Dermis microvascular lymphatic vessel endothelial cell (primary cell): ENCODE data around the gene SELENOO. TPM values are rescaled to one million over a fixed set of nuclear protein-coding genes. Genes with fewer than 3 reads are reported as not detected.
"Not testable (repeated sequence)": the region's sequence is repeated elsewhere in the genome, so short reads cannot be mapped to it uniquely, and the experiment has no call there.

Source experiments
- DNase-seq, 2 donors: peaks; one replicate each; pipeline versions ENCODE4 v3.0.0 to v3.0.0-alpha.2; 2010; ENCODE audit warnings: low read depth in 2 of 2
- total RNA-seq: library from RNA; depleted of rRNA; stranded (reverse); fragments of >200 nt; gene quantifications from 2 replicates; pipeline ENCODE4 v1.2.1, GENCODE V29; 2014

The SELENOO gene, protein sequence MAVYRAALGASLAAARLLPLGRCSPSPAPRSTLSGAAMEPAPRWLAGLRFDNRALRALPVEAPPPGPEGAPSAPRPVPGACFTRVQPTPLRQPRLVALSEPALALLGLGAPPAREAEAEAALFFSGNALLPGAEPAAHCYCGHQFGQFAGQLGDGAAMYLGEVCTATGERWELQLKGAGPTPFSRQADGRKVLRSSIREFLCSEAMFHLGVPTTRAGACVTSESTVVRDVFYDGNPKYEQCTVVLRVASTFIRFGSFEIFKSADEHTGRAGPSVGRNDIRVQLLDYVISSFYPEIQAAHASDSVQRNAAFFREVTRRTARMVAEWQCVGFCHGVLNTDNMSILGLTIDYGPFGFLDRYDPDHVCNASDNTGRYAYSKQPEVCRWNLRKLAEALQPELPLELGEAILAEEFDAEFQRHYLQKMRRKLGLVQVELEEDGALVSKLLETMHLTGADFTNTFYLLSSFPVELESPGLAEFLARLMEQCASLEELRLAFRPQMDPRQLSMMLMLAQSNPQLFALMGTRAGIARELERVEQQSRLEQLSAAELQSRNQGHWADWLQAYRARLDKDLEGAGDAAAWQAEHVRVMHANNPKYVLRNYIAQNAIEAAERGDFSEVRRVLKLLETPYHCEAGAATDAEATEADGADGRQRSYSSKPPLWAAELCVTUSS
- 15.8 and 22.6 TPM in 2 replicates for total RNA-seq

DNA sequence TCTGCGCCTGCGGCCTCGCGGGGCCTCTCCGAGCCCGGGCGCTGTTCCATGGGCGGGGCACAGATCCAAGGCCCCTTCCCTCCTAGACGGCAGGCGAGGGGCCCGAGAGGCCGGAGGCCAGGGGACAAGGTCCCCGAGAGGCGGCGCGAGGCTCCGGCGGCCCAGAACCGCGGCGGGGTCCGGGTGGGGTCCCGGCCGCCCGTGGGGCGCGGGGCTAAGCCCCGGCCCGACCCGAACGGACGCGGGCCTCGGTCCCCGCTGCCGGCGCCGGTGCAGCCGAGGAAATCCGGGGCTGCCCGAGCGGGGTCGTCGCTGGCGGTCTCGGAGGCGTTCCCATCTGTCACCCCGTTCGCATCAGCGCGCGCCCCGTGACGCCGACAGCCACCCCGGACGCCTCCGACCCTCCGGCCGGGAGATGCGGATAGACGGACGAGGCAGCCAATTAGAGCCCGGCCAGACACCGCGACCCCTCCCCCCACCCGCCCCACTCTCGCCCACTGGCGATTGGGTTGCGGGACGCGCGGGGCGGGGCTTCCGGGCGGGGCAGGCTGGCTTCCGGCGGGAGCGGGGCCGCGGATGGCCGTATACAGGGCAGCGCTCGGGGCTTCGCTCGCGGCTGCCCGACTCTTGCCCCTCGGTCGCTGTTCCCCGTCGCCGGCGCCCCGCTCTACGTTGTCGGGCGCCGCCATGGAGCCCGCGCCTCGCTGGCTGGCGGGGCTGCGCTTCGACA is at the start of gene SELENOO:
Gene SELENOO (plus strand): TSS at position 551 of the 730 bp plus-strand sequence. CDS start 26 bp downstream, at position 577.
- peak; percentile 47 to 85 for DNase-seq

DNA sequence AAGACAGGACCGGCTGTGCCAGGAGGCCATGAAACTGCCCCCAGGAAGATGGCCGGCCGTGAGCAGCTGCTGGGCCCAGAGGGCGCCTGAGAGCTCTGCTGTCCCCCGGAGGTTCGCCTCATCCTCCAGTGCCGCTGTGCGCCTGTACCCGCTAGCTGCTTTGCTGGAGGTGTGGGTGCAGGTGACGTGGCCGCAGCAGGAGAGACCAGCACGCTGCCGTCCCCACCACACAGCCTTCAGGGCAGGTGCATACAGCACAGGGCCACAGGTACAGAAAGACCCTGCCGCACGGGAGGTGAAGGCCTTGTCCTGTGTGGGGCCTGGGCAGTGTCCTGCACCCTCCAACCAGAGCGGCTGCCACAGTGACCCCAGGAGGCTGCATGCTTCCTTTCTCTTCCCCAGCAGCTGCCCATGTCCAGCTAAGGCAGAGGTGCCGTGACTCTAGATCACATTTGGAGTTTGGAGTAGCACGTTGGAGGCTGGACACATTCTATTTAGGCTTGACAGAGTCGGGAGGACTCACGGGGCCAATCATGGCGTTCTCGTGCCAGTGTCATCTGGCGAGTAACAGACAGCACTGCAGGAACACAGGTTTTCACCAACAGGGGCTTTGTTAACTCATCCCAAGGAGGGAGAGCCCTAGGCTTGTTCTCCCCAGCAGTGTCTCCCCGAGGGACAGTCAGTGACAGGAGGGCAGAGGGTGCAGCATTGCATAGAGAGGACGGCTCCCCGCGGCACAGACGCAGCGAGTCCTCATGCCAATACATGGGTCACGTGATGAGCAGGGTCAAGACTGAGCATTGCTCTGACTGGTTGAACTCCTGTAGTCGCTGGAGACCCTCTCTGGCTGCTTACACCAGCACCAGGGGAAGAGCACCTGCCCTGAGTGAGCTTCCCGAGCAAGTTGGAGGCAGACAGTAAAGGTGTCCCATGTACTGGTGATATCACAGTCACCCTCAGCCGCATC is 49.0 kb upstream of the SELENOO start:
- DNase-seq = no peak

DNA sequence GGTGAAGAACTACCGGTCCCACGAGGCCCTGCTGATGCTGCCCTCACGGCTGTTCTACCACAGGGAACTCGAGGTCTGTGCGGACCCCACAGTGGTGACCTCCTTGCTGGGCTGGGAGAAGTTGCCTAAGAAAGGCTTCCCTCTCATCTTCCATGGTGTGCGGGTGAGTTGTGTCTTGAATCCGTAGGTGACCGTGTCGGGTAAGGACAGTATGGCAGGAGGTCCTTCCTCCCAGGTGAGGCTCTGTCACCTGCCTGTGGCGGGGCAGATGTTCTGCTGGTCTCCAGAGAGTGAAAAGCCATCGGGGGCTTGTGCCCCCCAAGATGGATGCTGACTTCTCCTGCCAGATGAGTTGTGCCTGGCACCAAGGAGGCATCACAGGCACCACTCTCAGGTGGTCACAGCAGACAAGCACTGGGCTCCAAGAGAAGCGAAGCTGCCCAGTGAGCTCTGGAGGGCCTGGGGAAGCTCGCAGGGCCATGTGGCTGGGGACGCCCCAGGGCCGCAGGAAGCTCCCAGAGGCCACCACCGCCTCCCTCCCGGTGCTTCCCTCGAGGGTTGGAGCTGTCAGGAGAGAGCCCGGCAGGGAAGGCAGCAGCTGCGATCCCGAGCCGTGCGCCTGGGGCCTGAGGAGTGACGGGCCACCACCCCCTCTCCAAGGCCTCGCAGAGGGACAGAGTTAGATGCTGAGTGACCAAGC is 47.6 kb upstream of the SELENOO start:
- DNase-seq = no peak

DNA sequence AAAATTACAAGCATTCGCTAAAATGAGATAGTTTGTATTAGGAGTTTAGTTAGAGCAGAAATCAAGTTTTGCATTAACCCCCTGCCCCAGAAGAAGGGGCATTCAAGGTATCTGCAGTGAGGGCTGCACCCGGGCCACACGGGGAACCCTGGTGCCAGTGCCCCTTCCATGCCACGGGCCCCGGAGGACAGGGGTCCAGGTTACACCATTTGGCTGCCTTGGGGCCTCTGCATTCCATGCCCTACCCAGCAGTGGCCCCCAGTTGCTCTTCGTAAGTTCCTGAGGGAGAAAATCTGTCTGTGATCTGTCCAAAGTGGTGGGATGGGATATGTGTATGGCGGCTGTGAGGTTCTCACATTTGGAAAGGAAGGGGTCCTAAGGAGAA is 47.1 kb upstream of the SELENOO start:
- no peak for DNase-seq

DNA sequence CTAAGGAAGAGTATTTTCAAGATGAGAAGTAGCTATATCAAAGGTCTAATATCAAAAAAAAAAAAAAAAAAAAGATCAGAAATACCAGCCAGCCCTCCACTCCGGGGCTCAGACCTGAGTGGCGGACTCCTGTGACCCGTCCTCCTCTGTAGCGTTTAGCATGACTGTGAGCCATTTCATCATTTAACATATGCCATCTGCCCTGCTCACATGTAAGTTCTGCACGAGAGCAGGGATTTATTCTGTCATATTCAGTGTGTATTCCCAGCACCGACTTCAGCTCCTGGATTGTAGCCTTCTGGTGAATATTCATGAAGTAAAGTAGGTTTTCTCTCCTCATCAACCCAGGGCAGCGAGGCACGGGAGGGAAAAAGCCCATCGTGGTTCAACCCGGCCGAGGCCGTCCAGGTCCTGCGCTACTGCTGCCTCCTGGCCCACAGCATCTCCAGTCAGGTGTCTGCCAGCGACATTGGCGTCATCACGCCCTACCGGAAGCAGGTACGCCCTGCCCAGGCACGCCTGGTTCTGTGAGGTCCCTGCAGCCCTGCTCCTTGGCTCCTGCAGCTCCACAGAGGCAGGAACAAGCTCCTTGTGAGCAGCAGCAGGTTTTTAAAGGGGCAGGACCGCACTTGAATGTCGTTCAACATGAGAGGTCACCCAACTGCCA is 43.0 kb upstream of the SELENOO start:
- no peak for DNase-seq

DNA sequence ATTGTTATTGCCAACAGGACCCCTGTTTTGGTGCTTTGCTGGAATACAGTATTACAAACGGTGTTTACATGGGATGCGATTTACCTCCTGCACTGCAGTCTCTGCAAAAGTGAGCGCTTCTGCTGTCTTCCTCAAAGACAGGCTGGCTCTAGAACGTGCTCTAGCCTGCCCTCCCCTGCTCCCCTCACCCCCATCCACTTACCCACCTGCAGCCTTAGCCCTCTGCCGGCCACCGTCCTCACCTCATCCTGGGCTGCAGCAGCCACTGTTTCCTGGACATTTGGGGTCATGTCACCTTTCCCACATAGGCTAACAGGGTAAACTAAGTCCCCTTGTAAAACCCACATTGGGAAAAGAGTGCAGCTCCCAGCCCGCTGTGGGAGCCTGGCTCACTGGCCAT is 39.9 kb upstream of the SELENOO start:
- no peak for DNase-seq

DNA sequence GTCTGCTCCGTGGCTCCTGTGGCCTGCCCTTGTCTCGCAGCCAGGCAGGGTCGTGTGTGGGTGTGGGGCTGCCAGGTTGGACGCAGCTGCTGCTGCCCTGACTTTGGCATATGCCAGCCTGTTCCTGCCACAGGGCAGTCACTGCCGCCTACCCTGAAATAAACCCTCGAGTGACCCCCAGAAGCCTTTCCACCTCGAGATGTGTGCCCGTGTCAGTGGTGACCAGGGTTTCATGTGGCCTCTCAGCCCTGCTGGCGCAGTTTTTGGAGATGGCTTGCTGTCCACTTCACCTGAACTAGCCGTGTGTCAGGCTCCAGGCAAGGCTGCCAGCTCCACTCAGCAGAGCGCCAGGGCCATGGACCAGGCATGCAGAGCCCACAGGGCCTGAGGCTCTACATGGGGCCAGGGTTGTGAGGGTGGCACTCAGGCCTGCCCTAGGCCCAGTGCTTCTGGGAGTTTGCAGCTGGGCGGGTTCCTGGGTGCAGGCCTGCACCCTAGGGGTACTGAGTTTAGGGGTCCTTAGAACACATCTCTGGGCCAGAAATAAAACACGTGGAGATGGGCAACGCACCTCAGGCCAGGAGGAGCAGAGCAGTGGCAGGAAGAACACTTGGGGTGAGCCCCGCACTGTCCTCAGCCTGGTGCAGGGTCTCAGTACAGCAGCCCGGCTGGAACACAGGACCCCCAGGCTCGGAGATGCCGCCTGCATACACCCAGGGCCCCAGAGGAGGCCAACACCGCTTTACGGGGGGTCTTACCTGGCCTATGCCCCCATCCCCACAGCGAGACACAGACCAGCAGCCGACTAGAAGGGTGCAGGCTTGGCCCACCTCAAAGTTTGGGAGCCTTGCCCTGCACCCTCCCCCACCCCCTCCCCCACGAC is 39.1 kb upstream of the SELENOO start:
- no peak for DNase-seq

DNA sequence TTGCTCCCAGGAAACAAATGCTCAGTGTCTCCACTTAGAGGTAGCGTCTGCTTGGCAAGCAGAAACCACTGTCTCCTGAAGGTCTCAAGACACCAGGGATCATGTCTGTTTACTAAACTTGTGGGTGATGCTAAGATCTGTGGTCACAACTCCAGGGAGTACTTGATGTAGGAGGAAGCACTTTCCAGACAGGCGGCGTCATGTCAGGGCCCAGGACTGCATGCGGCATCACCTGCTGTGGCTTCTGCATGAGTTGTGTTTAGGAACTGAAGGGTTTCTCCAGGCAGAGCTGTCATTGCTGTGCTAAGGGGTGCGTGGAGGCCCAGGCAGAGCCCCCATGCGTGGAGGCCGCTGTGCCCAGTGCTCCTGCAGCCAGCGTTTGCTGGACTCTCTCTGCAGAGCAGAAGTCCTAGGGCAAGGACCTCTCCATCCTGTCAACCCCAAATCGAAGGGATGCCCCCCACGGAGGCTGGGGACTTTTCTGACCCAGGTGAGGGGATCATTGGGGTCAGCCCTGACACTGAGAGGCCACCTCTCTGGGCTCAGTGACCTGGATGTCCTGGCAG is 38.3 kb upstream of the SELENOO start:
- no peak for DNase-seq

DNA sequence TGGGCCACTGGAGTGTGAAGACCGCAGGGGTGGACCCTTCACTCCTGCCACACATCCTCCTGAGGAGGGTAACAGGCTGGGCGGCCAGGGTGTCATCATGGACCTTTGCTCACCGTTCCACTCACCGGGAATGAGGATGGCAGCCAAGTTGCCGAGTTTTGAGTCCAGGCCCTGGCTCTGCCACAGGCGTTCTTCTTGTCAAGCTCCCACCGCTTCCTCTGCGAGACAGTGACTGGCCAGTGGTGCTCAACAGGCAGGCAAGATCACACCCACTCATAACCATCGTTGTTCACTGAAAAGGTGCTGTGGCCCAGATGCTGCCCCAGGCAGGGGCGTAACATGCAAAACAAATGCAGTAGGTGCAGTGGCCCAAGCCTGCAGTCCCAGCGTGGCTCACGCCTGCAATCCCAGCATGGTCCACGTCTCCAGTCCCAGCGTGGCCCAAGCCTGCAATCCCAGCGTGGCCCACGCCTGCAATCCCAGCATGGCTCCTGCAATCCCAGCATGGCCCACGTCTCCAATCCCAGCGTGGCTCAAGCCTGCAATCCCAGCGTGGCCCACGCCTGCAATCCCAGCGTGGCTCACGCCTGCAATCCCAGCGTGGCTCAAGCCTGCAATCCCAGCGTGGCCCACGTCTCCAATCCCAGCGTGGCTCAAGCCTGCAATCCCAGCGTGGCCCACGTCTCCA is 35.2 kb upstream of the SELENOO start:
- no peak for DNase-seq

DNA sequence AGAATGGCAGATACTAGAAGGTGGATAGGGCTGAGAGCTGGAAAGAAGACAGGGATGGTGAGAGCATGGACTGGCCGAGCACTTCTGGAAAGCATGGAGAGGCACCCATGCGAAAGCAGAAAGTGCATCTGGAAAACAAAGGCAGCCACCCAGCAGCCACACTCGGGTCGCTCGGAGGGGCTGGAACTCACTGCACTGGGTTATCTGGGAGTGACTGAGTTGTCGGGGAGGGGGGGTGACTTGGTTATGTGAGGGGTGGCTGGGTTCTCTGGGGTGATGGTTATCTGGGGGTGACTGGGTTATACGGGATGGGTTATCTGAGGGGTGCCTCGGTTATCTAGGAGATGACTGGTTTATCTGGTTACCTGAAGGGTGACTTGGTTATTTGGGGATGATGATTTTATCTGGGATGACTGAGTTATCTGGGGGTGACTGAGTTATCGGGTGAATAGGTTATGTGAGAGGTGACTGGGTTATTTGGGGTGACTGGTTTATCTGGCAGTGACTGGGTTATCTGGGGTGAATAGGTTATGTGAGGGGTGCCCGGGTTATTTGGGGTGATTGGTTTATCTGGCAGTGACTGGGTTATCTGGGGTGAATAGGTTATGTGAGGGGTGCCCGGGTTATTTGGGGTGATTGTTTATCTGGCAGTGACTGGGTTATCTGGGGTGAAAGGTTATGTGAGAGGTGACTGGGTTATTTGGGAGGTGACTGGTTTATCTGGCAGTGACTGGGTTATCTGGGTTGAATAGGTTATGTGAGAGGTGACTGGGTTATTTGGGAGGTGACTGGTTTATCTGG is 32.9 kb upstream of the SELENOO start:
- no peak for DNase-seq

DNA sequence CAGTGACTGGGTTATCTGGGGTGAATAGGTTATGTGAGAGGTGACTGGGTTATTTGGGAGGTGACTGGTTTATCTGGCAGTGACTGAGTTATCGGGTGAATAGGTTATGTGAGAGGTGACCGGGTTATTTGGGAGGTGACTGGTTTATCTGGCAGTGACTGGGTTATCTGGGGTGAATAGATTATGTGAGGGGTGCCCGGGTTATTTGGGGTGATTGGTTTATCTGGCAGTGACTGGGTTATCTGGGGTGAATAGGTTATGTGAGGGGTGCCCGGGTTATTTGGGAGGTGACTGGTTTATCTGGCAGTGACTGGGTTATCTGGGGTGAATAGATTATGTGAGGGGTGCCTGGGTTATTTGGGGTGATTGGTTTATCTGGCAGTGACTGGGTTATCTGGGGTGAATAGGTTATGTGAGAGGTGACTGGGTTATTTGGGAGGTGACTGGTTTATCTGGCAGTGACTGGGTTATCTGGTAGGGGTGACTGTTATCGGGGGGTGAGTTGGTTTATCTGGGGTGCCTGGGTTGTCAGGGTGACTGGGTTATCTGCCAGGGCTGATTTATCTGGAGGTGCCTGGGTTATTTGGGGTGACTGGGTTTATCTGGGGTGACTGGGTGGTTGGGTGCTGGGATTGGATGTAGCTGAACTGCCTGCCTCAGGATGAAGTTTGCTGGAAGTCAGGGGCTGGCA is 32.2 kb upstream of the SELENOO start:
- not testable (repeated sequence) for DNase-seq

DNA sequence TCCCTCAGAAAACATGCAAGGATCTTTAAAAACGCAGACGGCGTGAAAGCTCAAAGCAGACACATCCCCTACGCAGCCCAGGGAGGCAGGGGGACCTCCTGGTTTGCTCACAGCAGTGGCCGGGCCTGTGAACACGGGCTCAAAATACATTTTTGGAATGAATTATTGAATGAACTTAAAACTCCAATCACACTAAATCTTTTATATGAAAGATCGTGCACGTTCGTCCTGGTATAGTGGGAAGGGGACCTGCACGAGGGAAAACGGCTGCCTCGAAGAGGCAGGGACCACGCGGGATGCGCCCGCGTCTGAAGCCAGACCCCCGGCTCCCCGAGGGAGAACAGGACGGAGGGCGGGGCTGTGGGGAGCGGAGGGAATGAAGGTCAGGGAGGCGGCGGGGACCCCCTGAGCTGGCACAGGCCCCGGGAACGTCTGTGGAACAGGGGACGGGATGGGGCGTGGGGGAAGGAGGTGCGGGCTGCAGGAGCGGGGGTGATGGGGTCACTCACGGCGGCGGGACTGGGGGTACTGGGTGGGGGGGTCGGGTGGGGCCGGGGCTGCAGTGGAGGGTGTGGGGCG is 31.5 kb upstream of the SELENOO start:
- no peak for DNase-seq

DNA sequence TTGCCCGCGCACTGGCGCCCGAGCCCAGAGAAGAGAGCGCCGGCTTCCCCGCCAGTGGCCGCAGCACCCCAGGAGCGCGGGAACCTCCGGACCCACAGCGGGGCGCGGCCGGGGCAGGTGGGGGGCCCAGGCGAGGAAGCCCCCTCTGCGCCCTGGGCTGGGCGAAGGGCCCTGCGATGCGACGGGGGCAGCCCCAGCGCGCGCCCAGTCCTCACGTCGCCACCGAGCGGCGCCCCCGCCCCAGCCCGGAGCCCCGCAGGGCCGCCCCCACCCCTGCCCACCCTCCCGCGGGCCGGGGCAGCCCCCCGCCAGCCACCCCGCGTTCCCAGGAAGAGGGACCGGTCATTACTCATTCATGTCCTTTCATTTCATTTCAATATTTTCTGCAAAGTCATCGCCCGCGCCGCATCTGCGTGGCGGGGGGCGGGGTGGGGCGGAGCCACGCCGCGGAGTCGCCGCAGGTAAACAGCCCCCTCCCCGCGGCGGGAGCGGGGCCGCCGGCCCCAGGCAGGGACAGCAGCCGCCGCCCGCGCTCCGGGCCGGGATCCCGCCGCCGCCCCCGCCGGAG is 31.0 kb upstream of the SELENOO start:
- DNase-seq = peak in 1 of 2 donors; percentile 42

DNA sequence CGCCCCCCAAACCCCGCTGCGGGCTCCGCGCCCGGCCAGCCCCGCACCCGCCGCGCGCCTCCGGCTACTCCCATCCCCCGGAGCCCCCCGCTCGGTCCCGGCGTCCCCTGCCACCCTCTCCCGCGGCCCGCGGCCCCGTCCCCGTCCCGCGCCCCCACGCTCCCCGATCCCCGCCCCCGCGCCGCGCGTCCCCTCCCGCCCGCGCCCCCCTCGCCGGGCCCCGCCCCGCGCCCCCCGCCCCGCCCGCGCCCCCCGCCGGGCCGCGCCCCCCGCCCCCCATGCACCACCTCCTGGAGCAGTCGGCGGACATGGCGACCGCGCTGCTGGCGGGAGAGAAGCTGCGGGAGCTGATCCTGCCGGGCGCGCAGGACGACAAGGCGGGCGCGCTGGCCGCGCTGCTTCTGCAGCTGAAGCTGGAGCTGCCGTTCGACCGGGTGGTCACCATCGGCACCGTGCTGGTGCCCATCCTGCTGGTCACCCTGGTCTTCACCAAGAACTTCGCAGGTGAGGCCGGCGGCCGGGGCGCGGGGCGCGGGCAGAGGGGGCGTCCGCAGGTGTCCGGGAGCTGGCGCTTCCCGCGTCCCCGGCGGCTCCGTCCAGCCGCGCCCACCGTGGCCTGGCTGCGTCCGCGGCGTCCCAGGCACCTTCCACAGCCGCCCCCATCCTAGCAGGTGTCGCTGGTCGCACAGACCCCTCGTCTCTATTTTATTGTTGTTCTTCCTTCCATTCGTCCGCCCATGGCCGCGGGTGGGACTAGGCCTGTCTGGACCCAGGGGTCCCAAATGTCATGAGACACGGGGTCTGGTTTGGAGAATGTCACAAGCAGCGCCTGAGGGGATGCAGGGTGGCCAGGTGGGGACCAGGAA is 30.1 kb upstream of the SELENOO start, which contains the start of gene PANX2:
Gene PANX2 (plus strand): TSS at position 279 of the 866 bp plus-strand sequence. CDS start 0 bp downstream, at position 279.
- peak in 1 of 2 donors; percentile 37 for DNase-seq
